HG03575 (cell line): ENCODE results near the gene MPG.

ENCODE experiments used
- ATAC-seq: cut with Tn5 transposase; IDR thresholded peaks from one replicate; pipeline ENCODE4 v1.9.1; 2021; ENCODE audit not compliant: unreplicated experiment, insufficient number of reproducible peaks, low FRiP score; ENCODE audit errors: extremely low read depth

Gene MPG

GRCh38 chr16:77273-77806, 685 bp upstream of the MPG start:
- no peak for ATAC-seq

- no peak for ATAC-seq
Measured at GRCh38 chr16:78444-79150, 572 bp downstream of the MPG start.

GRCh38 chr16:79151-80054, 1.4 kb downstream of the MPG start:
- no peak for ATAC-seq

GRCh38 chr16:83060-83603, 5.1 kb downstream of the MPG start:
- ATAC-seq = no peak

- ATAC-seq = no peak
Measured at GRCh38 chr16:83781-84615, 6.0 kb downstream of the MPG start.

- ATAC-seq = no peak
Measured at GRCh38 chr16:84718-85406, 6.8 kb downstream of the MPG start.

- ATAC-seq = no peak
Measured at GRCh38 chr16:85407-85782, 7.4 kb downstream of the MPG start.

- no peak for ATAC-seq
Measured at GRCh38 chr16:85865-86264, 7.8 kb downstream of the MPG start.

GRCh38 chr16:86483-86952, 8.5 kb downstream of the MPG start:
- ATAC-seq = no peak

GRCh38 chr16:88613-89012, 10.6 kb downstream of the MPG start:
- ATAC-seq = no peak

- no peak for ATAC-seq
Measured at GRCh38 chr16:89391-90302, 11.6 kb downstream of the MPG start.

GRCh38 chr16:91484-91883, 13.5 kb downstream of the MPG start:
- ATAC-seq = no peak

GRCh38 chr16:92431-93339, 14.7 kb downstream of the MPG start:
- no peak for ATAC-seq

- no peak for ATAC-seq
Measured at GRCh38 chr16:94918-95265, 16.9 kb downstream of the MPG start.

GRCh38 chr16:96935-97381, 18.9 kb downstream of the MPG start:
- ATAC-seq = no peak

GRCh38 chr16:97822-98221, 19.8 kb downstream of the MPG start:
- ATAC-seq = no peak

GRCh38 chr16:100989-101388, 23.0 kb downstream of the MPG start:
- no peak for ATAC-seq
